GM21786 (cell line): Measurements from ENCODE around the gene BPIFB3.

Source experiments
- ATAC-seq: cut with Tn5 transposase; IDR thresholded peaks from one replicate; pipeline ENCODE4 v1.9.1; 2021; ENCODE audit not compliant: unreplicated experiment

Gene BPIFB3, protein sequence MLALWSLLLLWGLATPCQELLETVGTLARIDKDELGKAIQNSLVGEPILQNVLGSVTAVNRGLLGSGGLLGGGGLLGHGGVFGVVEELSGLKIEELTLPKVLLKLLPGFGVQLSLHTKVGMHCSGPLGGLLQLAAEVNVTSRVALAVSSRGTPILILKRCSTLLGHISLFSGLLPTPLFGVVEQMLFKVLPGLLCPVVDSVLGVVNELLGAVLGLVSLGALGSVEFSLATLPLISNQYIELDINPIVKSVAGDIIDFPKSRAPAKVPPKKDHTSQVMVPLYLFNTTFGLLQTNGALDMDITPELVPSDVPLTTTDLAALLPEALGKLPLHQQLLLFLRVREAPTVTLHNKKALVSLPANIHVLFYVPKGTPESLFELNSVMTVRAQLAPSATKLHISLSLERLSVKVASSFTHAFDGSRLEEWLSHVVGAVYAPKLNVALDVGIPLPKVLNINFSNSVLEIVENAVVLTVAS

GRCh38 chr20:33053291-33054106, at the start of gene BPIFB3:
Gene BPIFB3 (plus strand): TSS chr20:33053903. CDS start chr20:33055436, 1,533 bp downstream.
- no peak for ATAC-seq

DNA sequence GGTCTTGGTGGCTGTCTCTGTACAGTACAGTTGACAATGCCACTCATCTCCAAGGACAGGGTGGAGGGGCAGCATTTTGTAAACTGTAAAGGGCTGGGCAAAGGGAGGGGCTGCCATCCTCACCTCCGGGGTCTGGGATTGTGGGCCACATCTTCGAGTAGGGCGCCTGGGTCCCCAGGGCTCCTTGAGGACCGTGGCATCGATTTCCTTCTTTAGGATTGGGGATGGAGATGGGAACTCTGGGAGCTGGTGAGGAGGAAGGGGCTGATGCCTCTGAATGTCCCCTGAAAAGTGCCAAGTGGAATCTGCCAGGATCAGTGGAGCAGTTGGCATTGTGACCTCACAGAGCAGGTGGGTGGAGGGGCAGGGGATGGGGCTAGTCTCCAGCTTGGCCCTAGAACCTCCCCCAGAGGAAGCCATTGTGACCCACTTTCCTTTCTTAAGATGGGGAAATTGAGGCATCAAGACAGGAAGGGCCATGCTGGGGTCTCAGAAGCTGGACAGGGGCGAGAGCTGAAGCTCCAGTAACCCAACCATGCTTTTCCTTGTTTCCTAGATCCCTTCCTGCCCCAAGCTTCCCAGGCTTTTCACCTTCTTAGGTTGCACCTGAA, 49.5 kb upstream of the BPIFB3 start, which contains the start of gene SUN5:
Gene SUN5 (minus strand): TSS at position 293 of the 611 bp plus-strand sequence. CDS start 93 bp downstream, at position 200.
- ATAC-seq: no peak

DNA sequence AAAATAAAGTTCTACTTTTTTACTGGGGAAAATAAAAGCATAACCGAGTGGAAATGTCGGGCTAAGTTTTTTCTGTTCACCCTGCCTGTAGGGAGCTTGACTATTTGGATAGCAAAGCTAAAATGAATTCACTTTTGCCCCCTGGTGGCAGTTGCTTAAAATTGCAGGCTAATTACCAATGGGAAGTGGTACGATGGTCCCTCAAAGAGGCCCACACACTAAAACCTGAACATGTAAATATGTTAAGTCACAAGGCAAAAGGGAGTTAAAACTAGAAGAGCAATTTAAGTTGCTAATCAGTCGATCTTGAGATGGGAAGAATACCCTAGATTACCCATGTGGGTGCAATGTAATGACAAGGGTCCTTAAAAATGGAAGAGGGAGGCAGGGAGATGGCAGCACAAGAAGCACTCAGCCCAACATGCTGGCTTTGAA, 48.6 kb upstream of the BPIFB3 start:
- no peak for ATAC-seq

- ATAC-seq: no peak
Observed at GRCh38 chr20:33005908-33006775, 47.6 kb upstream of the BPIFB3 start.

- no peak for ATAC-seq
Observed at GRCh38 chr20:33006776-33007375, 46.8 kb upstream of the BPIFB3 start.

DNA sequence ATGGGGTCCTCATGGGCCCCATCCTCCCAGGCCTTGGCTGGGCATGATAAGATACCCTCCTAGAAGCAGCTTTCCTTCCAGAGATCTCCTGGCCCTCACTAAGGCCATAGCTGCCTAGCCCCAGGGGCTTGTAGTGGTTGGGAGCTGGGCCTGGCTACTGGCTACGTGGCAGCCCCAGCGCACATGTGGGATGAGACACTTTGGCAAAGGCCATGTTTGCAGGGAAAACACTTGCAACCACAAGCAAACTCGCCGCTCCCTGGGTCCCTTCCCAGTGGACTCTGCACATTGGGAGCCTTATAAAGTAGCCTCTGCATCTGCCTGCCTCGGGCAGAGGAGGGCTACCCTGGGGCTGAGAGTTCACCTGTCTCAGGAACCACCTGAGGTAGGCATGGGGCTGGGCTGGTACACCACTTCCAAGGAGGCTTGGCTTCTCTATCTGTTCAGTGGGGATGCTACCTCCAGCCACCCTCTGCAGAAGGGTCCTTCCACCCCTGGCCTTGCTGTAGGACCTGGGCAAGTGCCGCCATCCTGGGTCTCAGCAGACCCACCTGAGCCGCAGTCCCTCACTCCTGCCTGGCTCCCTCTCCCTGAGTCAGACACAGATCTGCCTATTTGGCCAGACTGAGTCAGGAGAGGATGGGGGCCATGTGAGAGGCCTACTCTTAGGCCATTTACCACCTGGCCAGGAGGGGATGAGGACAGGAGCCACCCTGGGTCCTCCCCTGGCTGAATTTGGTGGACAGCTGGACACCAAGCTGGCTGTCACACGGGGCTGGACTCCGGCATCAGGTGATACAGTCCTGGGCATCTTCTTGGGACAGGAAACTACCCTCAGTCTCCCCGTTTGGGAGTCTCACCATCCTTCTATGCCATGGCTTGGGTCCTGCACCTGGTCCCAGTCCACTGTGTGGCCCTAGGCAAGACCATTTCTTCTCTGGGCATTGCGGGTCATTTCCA, 46.0 kb upstream of the BPIFB3 start, which contains the start of gene BPIFB2:
Gene BPIFB2 (plus strand): TSS at position 329 of the 960 bp plus-strand sequence. CDS start 871 bp downstream, outside the sequence.
- no peak for ATAC-seq

GRCh38 chr20:33008336-33009213, 45.1 kb upstream of the BPIFB3 start:
- no peak for ATAC-seq

DNA sequence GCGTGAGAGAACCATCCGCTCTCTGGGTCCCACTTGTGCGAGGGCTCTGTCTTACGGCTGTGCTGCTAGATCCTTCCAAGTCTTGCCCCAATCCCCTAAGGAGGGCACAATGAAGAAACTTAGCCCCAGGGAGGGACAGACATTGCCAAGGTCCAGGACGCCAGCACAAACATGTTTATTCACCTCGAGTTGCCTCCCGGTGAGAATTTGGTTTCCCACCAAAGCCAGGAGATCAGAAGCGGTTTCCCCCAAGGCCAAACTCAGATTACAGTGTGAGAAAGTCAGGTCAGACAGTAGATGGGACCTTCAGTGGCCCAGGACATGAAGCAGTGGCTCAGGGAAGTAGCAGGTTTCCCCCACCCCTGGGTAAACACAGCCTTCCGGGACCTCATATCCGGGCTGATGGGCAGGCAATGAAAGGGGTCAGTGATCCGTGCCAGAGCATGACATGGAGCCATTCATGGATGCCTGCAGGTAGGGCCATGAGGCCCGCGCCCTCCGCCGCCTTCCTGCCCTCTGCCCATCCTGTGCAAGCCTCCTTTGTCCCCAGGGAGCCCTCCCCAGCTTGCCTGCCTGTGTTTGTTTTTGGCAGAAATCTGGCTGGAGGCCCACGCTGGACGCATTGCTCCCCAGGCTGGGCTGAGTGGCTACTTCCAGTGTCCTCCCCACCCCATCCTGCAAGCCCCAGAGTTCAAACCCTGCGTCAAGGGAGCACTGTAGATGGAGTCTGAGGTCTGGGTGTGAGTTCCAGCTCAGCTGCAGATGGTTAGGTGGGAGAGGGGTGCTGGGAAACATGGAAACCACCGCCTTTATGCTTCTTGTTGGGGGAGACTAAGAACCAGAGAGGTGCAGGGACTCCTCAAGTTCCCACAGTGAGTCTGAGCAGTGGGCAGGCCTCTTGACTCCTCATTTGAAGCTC, 44.2 kb upstream of the BPIFB3 start:
- no peak for ATAC-seq

DNA sequence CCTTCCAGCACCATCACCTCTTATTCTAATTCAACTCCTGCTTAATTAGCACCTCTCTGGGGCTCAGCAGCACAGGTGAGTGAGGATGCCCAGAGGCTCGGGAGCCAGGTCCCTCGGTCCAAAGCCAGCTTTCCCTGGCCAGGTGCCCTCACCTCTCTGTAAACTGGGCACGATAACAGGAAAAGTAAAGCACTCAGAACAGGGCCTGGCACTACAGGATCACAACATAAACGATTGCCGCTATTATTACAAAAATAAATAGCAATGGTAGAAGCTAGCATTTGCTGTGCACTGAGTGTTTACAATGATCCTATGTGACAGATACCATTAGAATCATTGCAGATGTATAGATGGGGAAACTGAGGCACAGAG, 43.6 kb upstream of the BPIFB3 start:
- no peak for ATAC-seq

GRCh38 chr20:33010674-33011449, 42.8 kb upstream of the BPIFB3 start:
- ATAC-seq: no peak

DNA sequence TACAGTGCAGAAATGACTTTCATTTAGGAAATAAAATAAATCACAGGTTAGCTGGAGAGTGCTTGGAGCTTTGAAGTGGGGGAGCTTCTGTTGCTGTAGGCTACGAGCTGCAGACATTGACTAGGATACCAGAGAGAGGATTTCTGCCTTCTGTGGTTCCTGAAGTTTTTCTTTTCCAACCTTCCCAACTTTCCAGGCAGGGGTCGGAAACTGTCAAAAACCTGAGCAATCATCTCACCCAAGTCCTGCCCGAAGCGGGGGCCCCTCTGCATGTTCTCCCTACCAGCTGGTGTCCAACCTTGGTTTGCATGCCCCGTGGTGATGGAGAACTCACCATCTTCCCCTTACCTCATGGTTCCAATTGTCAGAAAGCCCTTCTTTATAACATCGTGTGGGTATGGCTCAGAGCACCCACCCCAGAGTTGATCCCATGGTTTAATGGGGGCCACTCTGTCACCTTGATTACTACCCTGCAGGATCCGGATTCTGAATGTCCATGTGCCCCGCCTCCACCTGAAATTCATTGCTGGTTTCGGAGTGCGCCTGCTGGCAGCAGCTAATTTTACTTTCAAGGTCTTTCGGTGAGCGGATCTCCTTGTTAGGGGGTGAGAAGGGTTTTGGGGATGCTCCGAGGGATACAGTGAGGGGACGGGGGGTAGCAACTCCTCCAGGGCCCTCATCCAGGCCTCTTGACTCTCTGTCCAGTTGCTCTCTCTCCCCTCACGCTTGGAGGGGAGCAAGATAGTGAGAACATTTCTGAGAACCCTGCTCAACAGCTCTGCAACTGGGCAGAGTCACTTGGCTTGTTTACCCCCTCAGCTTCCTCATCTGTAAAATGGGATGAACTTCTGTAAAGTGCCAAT, 41.1 kb upstream of the BPIFB3 start:
- no peak for ATAC-seq

DNA sequence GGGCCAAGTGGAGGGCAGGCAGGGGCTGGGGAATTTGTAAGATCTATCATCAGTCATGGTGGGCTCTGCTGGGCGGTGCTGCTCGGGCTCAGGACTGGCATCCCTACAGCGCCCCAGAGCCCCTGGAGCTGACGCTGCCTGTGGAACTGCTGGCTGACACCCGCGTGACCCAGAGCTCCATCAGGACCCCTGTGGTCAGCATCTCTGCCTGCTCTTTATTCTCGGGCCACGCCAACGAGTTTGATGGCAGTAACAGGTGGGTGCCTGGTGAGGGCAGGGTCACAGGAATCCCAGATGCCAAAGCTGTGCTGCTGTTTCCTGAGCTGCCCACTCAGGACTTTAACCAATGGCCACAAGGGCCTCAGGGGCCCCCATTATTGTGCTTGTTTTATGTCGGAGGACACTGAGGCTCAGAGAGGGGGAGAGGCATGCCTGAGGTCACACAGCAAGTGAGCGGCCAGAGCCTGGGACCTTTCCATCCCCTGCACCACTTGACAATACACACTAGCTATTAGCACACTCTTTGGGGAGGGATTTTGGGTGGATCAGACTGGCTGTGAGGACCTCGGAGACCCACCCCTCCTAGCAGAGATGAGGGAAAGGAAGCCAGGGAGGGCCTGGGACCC, 39.9 kb upstream of the BPIFB3 start:
- ATAC-seq: no peak

DNA sequence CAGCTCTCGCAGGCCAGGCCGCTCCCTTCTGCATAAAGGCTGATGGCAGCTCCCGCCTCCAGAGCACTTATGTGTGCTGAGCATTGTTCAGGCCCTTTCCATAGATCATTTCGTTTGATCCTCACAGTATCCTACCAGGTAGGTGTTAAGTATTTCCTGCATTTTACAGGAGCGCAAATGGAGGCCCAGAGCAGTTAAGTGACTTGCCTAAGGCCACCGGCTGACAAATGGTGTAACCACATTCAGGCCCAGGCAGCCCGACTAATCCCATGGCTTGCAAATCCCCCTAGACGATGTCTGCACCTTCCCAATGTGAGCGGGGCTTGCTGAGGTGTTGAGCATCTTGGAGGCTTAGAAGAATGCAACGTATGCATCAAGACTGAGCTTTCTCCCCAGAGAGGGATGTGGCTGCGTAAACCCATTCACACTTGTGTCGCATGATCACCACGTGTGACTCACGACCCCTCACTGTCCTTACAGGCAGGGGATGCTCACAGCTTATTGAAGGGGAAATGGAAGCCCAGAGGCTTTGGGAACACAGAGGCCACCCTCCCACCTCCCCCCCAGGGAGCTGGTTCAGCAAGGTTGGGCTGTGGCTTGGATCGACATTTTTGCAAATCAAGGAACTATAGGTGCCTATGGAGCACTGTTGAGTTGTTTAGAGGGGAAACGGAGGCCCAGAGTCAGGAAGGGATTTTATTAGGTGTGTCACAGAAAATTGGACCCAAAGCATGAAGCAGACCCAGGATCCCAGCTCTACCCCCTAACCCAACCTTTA, 39.2 kb upstream of the BPIFB3 start:
- no peak for ATAC-seq

GRCh38 chr20:33015114-33015484, 38.6 kb upstream of the BPIFB3 start:
- no peak for ATAC-seq
